IMR-90 (cell line): Measurements from ENCODE around the gene MSI1. TPM values are rescaled to one million over a fixed set of nuclear protein-coding genes. Genes with fewer than 3 reads are reported as not detected.

Experiments used
- ATAC-seq: fragments of 200-7000 bp; cut with Tn5 transposase; 2 replicates; pipeline ENCODE4 v1.9.1; 2020; ENCODE audit warnings: low read depth, mild to moderate bottlenecking, moderate library complexity
- BruUV-seq: library from RNA; stranded (reverse); fragments of 400-500 nt; replicated peaks from 2 replicates; lab custom pipeline; 2021; lab: Mats Ljungman, UMichigan
- CTCF ChIA-PET: fragments of 300-600 bp; formaldehyde crosslinking; extraction: SDS; loops from one replicate; lab custom pipeline; 2021; ENCODE audit warnings: antibody characterized with exemption; lab: Yijun Ruan, JAX
- POLR2A ChIA-PET: fragments of 300-600 bp; sonication (Branson Sonifier 250); formaldehyde crosslinking; loops from one replicate; lab custom pipeline; 2022; ENCODE audit warnings: antibody characterized with exemption; ENCODE audit not compliant: unreplicated experiment; lab: Charles Lee
- DNase-seq: peaks from one replicate; pipeline ENCODE4 v3.0.0; 2013
- H2AFZ ChIP-seq: replicated peaks from 2 replicates; pipeline ENCODE3; 2013; ENCODE audit warnings: low read length, mild to moderate bottlenecking; ENCODE audit not compliant: poor library complexity
- H2AK5ac ChIP-seq: 2 replicates; pipeline ENCODE4 v1.6.1; 2013; ENCODE audit warnings: low read depth, low read length, inconsistent platforms
- H2AK9ac ChIP-seq: replicated peaks from 2 replicates; pipeline ENCODE3; 2013; ENCODE audit warnings: mild to moderate bottlenecking, low read depth, low read length, moderate library complexity; ENCODE audit not compliant: poor library complexity
- H2BK120ac ChIP-seq: 2 replicates; pipeline ENCODE4 v1.6.1; 2013; ENCODE audit warnings: low read depth, low read length, inconsistent platforms
- H2BK15ac ChIP-seq: 3 replicates; pipeline ENCODE4 v1.6.1; 2013; ENCODE audit warnings: low read depth, low read length, inconsistent platforms
- H2BK20ac ChIP-seq: 2 replicates; pipeline ENCODE4 v1.6.1; 2013; ENCODE audit warnings: low read depth, mild to moderate bottlenecking, inconsistent platforms, low read length, moderate library complexity
- H2BK5ac ChIP-seq: 2 replicates; pipeline ENCODE4 v1.6.1; 2013; ENCODE audit warnings: mild to moderate bottlenecking, low read depth, low read length, inconsistent platforms; ENCODE audit not compliant: poor library complexity, severe bottlenecking
- H3K14ac ChIP-seq: replicated peaks from 2 replicates; pipeline ENCODE4 v1.6.1; 2013; ENCODE audit warnings: low read depth, low read length, inconsistent platforms
- H3K18ac ChIP-seq: 2 replicates; pipeline ENCODE4 v1.6.1; 2013; ENCODE audit warnings: low read depth, low read length, control low read depth
- H3K23ac ChIP-seq: 2 replicates; pipeline ENCODE4 v1.6.1; 2013; ENCODE audit warnings: low read depth, low read length, inconsistent platforms
- H3K27ac ChIP-seq: 2 replicates; pipeline ENCODE4 v1.5.1; 2013; ENCODE audit warnings: mild to moderate bottlenecking, control low read depth, low read length; ENCODE audit not compliant: insufficient read depth
- H3K27me3 ChIP-seq: 2 replicates; pipeline ENCODE4 v1.6.1; 2013; ENCODE audit warnings: low read length; ENCODE audit not compliant: control insufficient read depth, insufficient read depth
- H3K36me3 ChIP-seq: 2 replicates; pipeline ENCODE4 v1.6.1; 2013; ENCODE audit warnings: low read length, mixed read lengths; ENCODE audit not compliant: control insufficient read depth, insufficient read depth
- H3K4ac ChIP-seq: 2 replicates; pipeline ENCODE4 v1.6.1; 2013; ENCODE audit warnings: low read depth, low read length, inconsistent platforms
- H3K4me1 ChIP-seq: 2 replicates; pipeline ENCODE4 v1.6.1; 2013; ENCODE audit warnings: low read length, mixed read lengths; ENCODE audit not compliant: control insufficient read depth, insufficient read depth
- H3K4me2 ChIP-seq: 2 replicates; pipeline ENCODE4 v1.6.1; 2013; ENCODE audit warnings: low read depth, mild to moderate bottlenecking, control low read depth, low read length, moderate library complexity
- H3K4me3 ChIP-seq: 2 replicates; pipeline ENCODE4 v1.5.1; 2013; ENCODE audit warnings: low read depth, mild to moderate bottlenecking, control low read depth, low read length, moderate library complexity; ENCODE audit not compliant: insufficient read depth
- H3K56ac ChIP-seq: 2 replicates; pipeline ENCODE4 v1.6.1; 2013; ENCODE audit warnings: low read length, inconsistent platforms; ENCODE audit not compliant: insufficient read depth; ENCODE audit errors: extremely low read depth
- H3K79me1 ChIP-seq, 2 experiments: 2 replicates each; pipeline ENCODE4 v1.6.1; 2013; ENCODE audit warnings: low read length in 2 of 2, inconsistent platforms in 1 of 2, low read depth in 1 of 2
- H3K9ac ChIP-seq: 2 replicates; pipeline ENCODE4 v1.6.1; 2013; ENCODE audit warnings: low read depth, low read length, control low read depth
- H3K9me1 ChIP-seq: 2 replicates; pipeline ENCODE4 v1.6.1; 2013; ENCODE audit warnings: low read length, inconsistent platforms; ENCODE audit not compliant: insufficient read depth
- H3K9me3 ChIP-seq: 2 replicates; pipeline ENCODE4 v1.6.1; 2013; ENCODE audit warnings: low read length; ENCODE audit not compliant: control insufficient read depth, insufficient read depth
- H4K20me1 ChIP-seq: 2 replicates; pipeline ENCODE4 v1.6.1; 2013; ENCODE audit warnings: low read length, inconsistent platforms; ENCODE audit not compliant: insufficient read depth
- H4K5ac ChIP-seq: 2 replicates; pipeline ENCODE4 v1.6.1; 2013; ENCODE audit warnings: mild to moderate bottlenecking, low read depth, low read length, control low read depth
- H4K8ac ChIP-seq, 2 experiments: 2 replicates each; pipeline ENCODE4 v1.6.1; 2013; ENCODE audit warnings: low read depth in 2 of 2, low read length in 2 of 2, control low read depth in 1 of 2, inconsistent platforms in 1 of 2
- H4K91ac ChIP-seq: 2 replicates; pipeline ENCODE4 v1.6.1; 2013; ENCODE audit warnings: low read depth, low read length, inconsistent platforms; ENCODE audit not compliant: insufficient read depth
- BHLHE40 ChIP-seq: fragments of 150-350 bp; IDR thresholded peaks from 2 replicates; pipeline ENCODE4 v1.6.1; 2016; ENCODE audit warnings: mild to moderate bottlenecking, low read depth, low read length
- CEBPB ChIP-seq: IDR thresholded peaks from 2 replicates; pipeline ENCODE4 v1.6.1; 2012; ENCODE audit warnings: low read depth, low read length, improper control_type of control experiment
- CHD1 ChIP-seq: IDR thresholded peaks from 2 replicates; pipeline ENCODE4 v1.6.1; 2012; ENCODE audit warnings: low read depth, low read length, improper control_type of control experiment
- CTCF ChIP-seq: conservative IDR thresholded peaks from 2 replicates; pipeline ENCODE4 v1.5.1; 2012; ENCODE audit warnings: mild to moderate bottlenecking, low read depth, low read length, improper control_type of control experiment
- ELK1 ChIP-seq: fragments of 150-350 bp; IDR thresholded peaks from 2 replicates; pipeline ENCODE4 v1.6.1; 2016; ENCODE audit warnings: low read depth, mild to moderate bottlenecking, low read length, moderate library complexity, borderline replicate concordance
- FOS ChIP-seq: fragments of 150-350 bp; IDR thresholded peaks from 2 replicates; pipeline ENCODE4 v1.6.1; 2016; ENCODE audit warnings: low read depth, low read length
- MAFK ChIP-seq: IDR thresholded peaks from 2 replicates; pipeline ENCODE4 v1.6.1; 2012; ENCODE audit warnings: low read depth, low read length, improper control_type of control experiment
- MAZ ChIP-seq: IDR thresholded peaks from 2 replicates; pipeline ENCODE4 v1.6.1; 2012; ENCODE audit warnings: low read depth, mild to moderate bottlenecking, low read length, improper control_type of control experiment, moderate library complexity, borderline replicate concordance
- MXI1 ChIP-seq: IDR thresholded peaks from 2 replicates; pipeline ENCODE4 v1.6.1; 2012; ENCODE audit warnings: low read depth, mild to moderate bottlenecking, low read length, moderate library complexity, borderline replicate concordance
- NFE2L2 ChIP-seq: fragments of 150-350 bp; IDR thresholded peaks from 2 replicates; pipeline ENCODE4 v1.6.1; 2016; ENCODE audit warnings: low read depth, mild to moderate bottlenecking, low read length
- POLR2A ChIP-seq: IDR thresholded peaks from 2 replicates; pipeline ENCODE4 v1.6.1; 2012; ENCODE audit warnings: mild to moderate bottlenecking, low read depth, low read length
- RAD21 ChIP-seq: IDR thresholded peaks from 2 replicates; pipeline ENCODE4 v1.6.1; 2012; ENCODE audit warnings: low read length, improper control_type of control experiment
- RCOR1 ChIP-seq: IDR thresholded peaks from 2 replicates; pipeline ENCODE4 v1.6.1; 2012; ENCODE audit warnings: mild to moderate bottlenecking, low read length, improper control_type of control experiment; ENCODE audit not compliant: insufficient replicate concordance
- RFX5 ChIP-seq: IDR thresholded peaks from 2 replicates; pipeline ENCODE4 v1.8.0; 2012; ENCODE audit warnings: low read depth, mild to moderate bottlenecking, low read length, moderate library complexity
- SMC3 ChIP-seq: fragments of 150-350 bp; IDR thresholded peaks from 2 replicates; pipeline ENCODE4 v1.6.1; 2016; ENCODE audit warnings: low read depth, mild to moderate bottlenecking, antibody characterized with exemption, low read length, moderate library complexity
- USF2 ChIP-seq: fragments of 150-350 bp; IDR thresholded peaks from 2 replicates; pipeline ENCODE4 v1.6.1; 2017; ENCODE audit warnings: mild to moderate bottlenecking, antibody characterized with exemption, low read length, low read depth
- whole genome bisulfite sequencing, 2 experiments: methylation state at CpG; one replicate each; pipeline versions ENCODE4 v1.1.5 to v1.1.7; 2013; ENCODE audit warnings: missing lambda C conversion rate in 2 of 2; ENCODE audit not compliant: insufficient read length in 1 of 2; ENCODE audit errors: extremely low coverage in 2 of 2; 5-methylcytosine and 5-hydroxymethylcytosine counted together
- dilution Hi-C: fragments of 300-500 bp; cut with HindIII; formaldehyde crosslinking; loops from one replicate; pipeline ENCODE4 v1.14.3; 2018; ENCODE audit warnings: low sequenced_read_pairs; ENCODE audit not compliant: unreplicated experiment
- in situ Hi-C: fragments of 300-500 bp; cut with MboI; formaldehyde crosslinking; loops from 3 replicates; pipeline ENCODE4 v1.14.3; 2019; ENCODE audit warnings: low sequenced_read_pairs, inconsistent platforms, mixed read lengths
- intact Hi-C: fragments of 100-400 bp; cut with micrococcal nuclease; formaldehyde crosslinking; loops from 2 replicates; pipeline ENCODE4 v1.10.0; 2022
- polyA plus RNA-seq, 3 experiments: library from polyadenylated mRNA; depleted of rRNA; stranded (reverse); fragments of >200 nt; gene quantifications; 2 replicates each; pipeline ENCODE4 v1.2.3, GENCODE V29; 2012; ENCODE audit warnings: low replicate concordance in 1 of 3
- total RNA-seq: library from RNA; depleted of rRNA; stranded (reverse); fragments of >200 nt; gene quantifications from 2 replicates; pipeline ENCODE4 v1.2.3, GENCODE V29; 2012

MSI1 gene
- total and polyA plus RNA-seq, 2 of the 4 experiments (the other 2 are of a cell fraction) = not detected

GRCh38 chr12:120376416-120376815, 7.5 kb upstream of the MSI1 start:
- DNase-seq (no peak), ATAC-seq (no peak)
- dilution Hi-C loops (no loop called here), in situ Hi-C loops (no loop called here), intact Hi-C loops (no loop called here)
- TF ChIP-seq BHLHE40 = no peak
- TF ChIP-seq USF2 = no peak
- no peak for TF ChIP-seq POLR2A
- no peak for TF ChIP-seq CEBPB
- TF ChIP-seq MXI1 = no peak
- TF ChIP-seq SMC3 = no peak
- TF ChIP-seq CHD1 = no peak
- TF ChIP-seq RAD21 = no peak
- no peak for TF ChIP-seq RFX5
- no peak for TF ChIP-seq FOS
- no peak for TF ChIP-seq RCOR1
- no peak for TF ChIP-seq MAZ
- no peak for TF ChIP-seq NFE2L2
- no peak for TF ChIP-seq CTCF
- no peak for TF ChIP-seq MAFK
- no peak for TF ChIP-seq ELK1
- Histone ChIP-seq H4K91ac (no peak overlapping the region), H4K5ac (no peak overlapping the region), H3K56ac (no peak overlapping the region), H3K4me1 (no peaks in the 10 kb centered on the region), H3K27me3 (peaks cover 58% of the 10 kb centered on the region), H3K27ac (no peak overlapping the region), H3K23ac (no peak overlapping the region), H2AK5ac (no peak overlapping the region), H2AFZ (no peak overlapping the region), H2BK20ac (no peak overlapping the region), H3K79me1 (no peaks in the 10 kb centered on the region), H2BK15ac (no peak overlapping the region), H3K9me3 (no peaks in the 10 kb centered on the region), H3K14ac (no peak overlapping the region), H2BK5ac (no peak overlapping the region), H3K4me2 (no peak overlapping the region), H3K36me3 (no peaks in the 10 kb centered on the region), H3K4ac (no peak overlapping the region), H2AK9ac (no peak overlapping the region), H4K8ac (no peak overlapping the region), H3K9me1 (no peaks in the 10 kb centered on the region), H3K18ac (no peak overlapping the region), H3K4me3 (no peak overlapping the region), H4K20me1 (peaks cover 5% of the 10 kb centered on the region; the same call in 1 of the 2 replicates), H3K9ac (no peak overlapping the region), H2BK120ac (no peak overlapping the region)
- no CpG with 5 or more reads among the region's 5 CpGs for WGBS, 2 experiments
- POLR2A ChIA-PET = no interaction called here
- no TSS peak for BruUV-seq
- CTCF ChIA-PET = no interaction called here
